ENCODE results near the gene ID4. TPM values are rescaled to one million over a fixed set of nuclear protein-coding genes. Genes with fewer than 3 reads are reported as not detected.
"Not testable (repeated sequence)": the region's sequence is repeated elsewhere in the genome, so short reads cannot be mapped to it uniquely, and the experiment has no call there.

The ID4 gene
- total and polyA plus RNA-seq, 2 donors (not counting 1 experiment from before 2014, with no cell fraction given), result not detected

DNA sequence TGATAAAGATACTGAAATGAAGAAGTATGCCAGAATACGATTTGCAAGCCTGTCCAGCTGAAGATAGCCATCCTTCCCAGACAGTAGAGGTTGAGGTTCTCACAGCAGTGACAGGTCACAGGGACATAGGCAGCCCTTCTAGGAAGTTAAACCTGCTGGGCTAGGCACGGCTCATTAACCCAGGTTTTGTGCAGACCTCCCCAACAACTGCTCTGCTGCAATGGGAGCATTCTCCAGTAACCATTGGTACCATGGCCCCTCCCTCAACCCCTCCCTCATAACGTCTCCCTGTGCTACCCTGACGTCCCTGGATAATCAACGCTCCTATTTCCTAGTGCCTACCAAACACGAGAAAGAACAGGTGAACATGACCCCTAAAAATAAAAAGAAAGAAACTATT, 15.8 kb downstream of the ID4 start:
- WGBS (ENCODE audit: insufficient coverage), result 70% methylated on average over 6 of the region's 6 CpGs
- Histone ChIP-seq H3K4me3 (ENCODE audit: control extremely low read depth in 1 of 5, extremely low read depth in 1 of 5, insufficient read depth in 1 of 5, low read depth in 2 of 5, low read length in 4 of 5) (no peak overlapping the region), H2AFZ (ENCODE audit: insufficient read depth, low read depth, low read length, poor library complexity, severe bottlenecking) (no peak overlapping the region), H3K9ac (ENCODE audit: low read length) (no peak overlapping the region), H3K4me2 (replicated peaks; ENCODE audit: low read depth, low read length, poor library complexity, severe bottlenecking) (no peak overlapping the region), H3K27ac (ENCODE audit: low read length in 2 of 2) (no peak overlapping the region), H3K9me3 (ENCODE audit: control extremely low read depth in 1 of 3, control insufficient read depth in 2 of 3, insufficient read depth in 1 of 3, low read length in 2 of 3) (peaks cover 0 to 3% (median 0%) of the 10 kb centered on the region in 3 donors), H4K20me1 (ENCODE audit: control insufficient read depth, insufficient read depth, low read length, poor library complexity, severe bottlenecking) (no peaks in the 10 kb centered on the region), H3K36me3 (replicated peaks in 1 of 2; ENCODE audit: control extremely low read depth in 1 of 2, control insufficient read depth in 1 of 2, extremely low read depth in 1 of 2, insufficient read depth in 2 of 2, low read length in 1 of 2) (no peaks in the 10 kb centered on the region), H3K27me3 (replicated peaks in 1 of 4; ENCODE audit: control extremely low read depth in 1 of 4, control insufficient read depth in 3 of 4, insufficient read depth in 4 of 4, low read length in 3 of 4) (no peaks in the 10 kb centered on the region), H3K4me1 (ENCODE audit: control insufficient read depth in 2 of 2, insufficient read depth in 2 of 2, low read length in 2 of 2) (no peaks in the 10 kb centered on the region), H3K79me2 (ENCODE audit: control insufficient read depth, insufficient read depth, low read length) (no peaks in the 10 kb centered on the region)
- no peak for TF ChIP-seq EZH2 (IDR thresholded peaks at IDR 0.05; ENCODE audit: borderline replicate concordance, insufficient read depth, low read depth, low read length, poor library complexity, severe bottlenecking)
- TF ChIP-seq, protein P1, sequence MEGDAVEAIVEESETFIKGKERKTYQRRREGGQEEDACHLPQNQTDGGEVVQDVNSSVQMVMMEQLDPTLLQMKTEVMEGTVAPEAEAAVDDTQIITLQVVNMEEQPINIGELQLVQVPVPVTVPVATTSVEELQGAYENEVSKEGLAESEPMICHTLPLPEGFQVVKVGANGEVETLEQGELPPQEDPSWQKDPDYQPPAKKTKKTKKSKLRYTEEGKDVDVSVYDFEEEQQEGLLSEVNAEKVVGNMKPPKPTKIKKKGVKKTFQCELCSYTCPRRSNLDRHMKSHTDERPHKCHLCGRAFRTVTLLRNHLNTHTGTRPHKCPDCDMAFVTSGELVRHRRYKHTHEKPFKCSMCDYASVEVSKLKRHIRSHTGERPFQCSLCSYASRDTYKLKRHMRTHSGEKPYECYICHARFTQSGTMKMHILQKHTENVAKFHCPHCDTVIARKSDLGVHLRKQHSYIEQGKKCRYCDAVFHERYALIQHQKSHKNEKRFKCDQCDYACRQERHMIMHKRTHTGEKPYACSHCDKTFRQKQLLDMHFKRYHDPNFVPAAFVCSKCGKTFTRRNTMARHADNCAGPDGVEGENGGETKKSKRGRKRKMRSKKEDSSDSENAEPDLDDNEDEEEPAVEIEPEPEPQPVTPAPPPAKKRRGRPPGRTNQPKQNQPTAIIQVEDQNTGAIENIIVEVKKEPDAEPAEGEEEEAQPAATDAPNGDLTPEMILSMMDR (IDR thresholded peaks at IDR 0.05), result no peak
- DNase-seq (no peak), ATAC-seq (ENCODE audit: low read depth) (no peak)
- POLR2A ChIA-PET, result no interaction called here
- Mint-ChIP-seq H3K9me3 (ENCODE audit: insufficient read depth) (no peaks in the 10 kb centered on the region), H3K4me3 (no peak overlapping the region), H3K27me3 (no peaks in the 10 kb centered on the region), H3K27ac (no peak overlapping the region), H3K4me1 (no peaks in the 10 kb centered on the region)
- CTCF ChIA-PET, result no interaction called here
- intact Hi-C loops (cut with micrococcal nuclease), result no loop called here

GRCh38 chr6:19854421-19855015, 17.3 kb downstream of the ID4 start:
- ATAC-seq (ENCODE audit: low read depth); H2AFZ ChIP-seq (ENCODE audit: insufficient read depth, low read depth, low read length, poor library complexity, severe bottlenecking); H3K27me3 Mint-ChIP-seq; H3K4me3 ChIP-seq (ENCODE audit: control extremely low read depth in 1 of 5, extremely low read depth in 1 of 5, insufficient read depth in 1 of 5, low read depth in 2 of 5, low read length in 4 of 5); H3K27ac ChIP-seq (ENCODE audit: low read length in 2 of 2); H3K9ac ChIP-seq (ENCODE audit: low read length); intact Hi-C loops (cut with micrococcal nuclease); H3K9me3 ChIP-seq (ENCODE audit: control extremely low read depth in 1 of 3, control insufficient read depth in 2 of 3, insufficient read depth in 1 of 3, low read length in 2 of 3); H4K20me1 ChIP-seq (ENCODE audit: control insufficient read depth, insufficient read depth, low read length, poor library complexity, severe bottlenecking); H3K4me3 Mint-ChIP-seq; CTCF ChIA-PET; H3K27me3 ChIP-seq (replicated peaks in 1 of 4; ENCODE audit: control extremely low read depth in 1 of 4, control insufficient read depth in 3 of 4, insufficient read depth in 4 of 4, low read length in 3 of 4); POLR2A ChIA-PET; H3K27ac Mint-ChIP-seq; H3K36me3 ChIP-seq (replicated peaks in 1 of 2; ENCODE audit: control extremely low read depth in 1 of 2, control insufficient read depth in 1 of 2, extremely low read depth in 1 of 2, insufficient read depth in 2 of 2, low read length in 1 of 2); H3K4me2 ChIP-seq (replicated peaks; ENCODE audit: low read depth, low read length, poor library complexity, severe bottlenecking); H3K79me2 ChIP-seq (ENCODE audit: control insufficient read depth, insufficient read depth, low read length); H3K4me1 Mint-ChIP-seq; H3K4me1 ChIP-seq (ENCODE audit: control insufficient read depth in 2 of 2, insufficient read depth in 2 of 2, low read length in 2 of 2); DNase-seq; H3K9me3 Mint-ChIP-seq (ENCODE audit: insufficient read depth): not testable (repeated sequence)
- 94% methylated on average over 39 of the region's 43 CpGs for WGBS (ENCODE audit: insufficient coverage)

Data from B cell (primary cell).